ENCODE measurements around the gene FAF1. TPM values are rescaled to one million over a fixed set of nuclear protein-coding genes. Genes with fewer than 3 reads are reported as not detected.

The FAF1 gene
- total and polyA plus RNA-seq, 8 donors = 20.1 to 144 (median 27.4) TPM

DNA sequence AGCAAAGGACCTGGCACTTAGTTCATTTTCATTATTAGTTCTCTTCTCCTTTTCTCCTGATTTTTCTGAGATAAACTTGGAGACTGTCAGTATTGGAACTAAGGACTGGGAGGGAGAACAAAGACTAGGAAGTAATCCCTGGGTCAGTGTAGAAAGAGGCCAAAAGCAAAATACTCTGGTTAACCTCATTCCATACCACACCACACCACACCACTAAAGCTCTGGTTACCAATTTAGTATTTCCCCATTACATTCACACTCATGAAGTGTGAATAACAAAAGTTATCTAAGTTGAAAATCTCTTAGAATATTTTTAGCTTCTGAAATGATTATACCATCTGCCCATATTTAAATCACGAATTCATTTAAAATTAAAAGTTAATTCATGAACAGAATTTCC, 467.9 kb downstream of the FAF1 start:
- no peak for DNase-seq
- Histone ChIP-seq H3K4me3 (no peak overlapping the region), H3K36me3 (peaks cover 4 to 61% (median 38%) of the 10 kb centered on the region in 4 donors), H3K9me3 (peaks cover 0 to 8% (median 1%) of the 10 kb centered on the region in 4 donors), H3K27ac (no peak overlapping the region), H3K27me3 (no peaks in the 10 kb centered on the region), H3K4me1 (no peaks in the 10 kb centered on the region)
- WGBS, 5 donors = 93 to 95% (median 95%) methylated on average over 1 of the region's 1 CpG
- TF ChIP-seq, protein P1, sequence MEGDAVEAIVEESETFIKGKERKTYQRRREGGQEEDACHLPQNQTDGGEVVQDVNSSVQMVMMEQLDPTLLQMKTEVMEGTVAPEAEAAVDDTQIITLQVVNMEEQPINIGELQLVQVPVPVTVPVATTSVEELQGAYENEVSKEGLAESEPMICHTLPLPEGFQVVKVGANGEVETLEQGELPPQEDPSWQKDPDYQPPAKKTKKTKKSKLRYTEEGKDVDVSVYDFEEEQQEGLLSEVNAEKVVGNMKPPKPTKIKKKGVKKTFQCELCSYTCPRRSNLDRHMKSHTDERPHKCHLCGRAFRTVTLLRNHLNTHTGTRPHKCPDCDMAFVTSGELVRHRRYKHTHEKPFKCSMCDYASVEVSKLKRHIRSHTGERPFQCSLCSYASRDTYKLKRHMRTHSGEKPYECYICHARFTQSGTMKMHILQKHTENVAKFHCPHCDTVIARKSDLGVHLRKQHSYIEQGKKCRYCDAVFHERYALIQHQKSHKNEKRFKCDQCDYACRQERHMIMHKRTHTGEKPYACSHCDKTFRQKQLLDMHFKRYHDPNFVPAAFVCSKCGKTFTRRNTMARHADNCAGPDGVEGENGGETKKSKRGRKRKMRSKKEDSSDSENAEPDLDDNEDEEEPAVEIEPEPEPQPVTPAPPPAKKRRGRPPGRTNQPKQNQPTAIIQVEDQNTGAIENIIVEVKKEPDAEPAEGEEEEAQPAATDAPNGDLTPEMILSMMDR (IDR thresholded peaks at IDR 0.05) = no peak
- no peak for TF ChIP-seq EP300 (IDR thresholded peaks at IDR 0.05)
- no peak for TF ChIP-seq POLR2AphosphoS5 (IDR thresholded peaks at IDR 0.05)
- TF ChIP-seq POLR2A (IDR thresholded peaks at IDR 0.05) = no peak
- intact Hi-C loops (cut with DNase I; ENCODE audit: low total_unique reads) = no loop called here

DNA sequence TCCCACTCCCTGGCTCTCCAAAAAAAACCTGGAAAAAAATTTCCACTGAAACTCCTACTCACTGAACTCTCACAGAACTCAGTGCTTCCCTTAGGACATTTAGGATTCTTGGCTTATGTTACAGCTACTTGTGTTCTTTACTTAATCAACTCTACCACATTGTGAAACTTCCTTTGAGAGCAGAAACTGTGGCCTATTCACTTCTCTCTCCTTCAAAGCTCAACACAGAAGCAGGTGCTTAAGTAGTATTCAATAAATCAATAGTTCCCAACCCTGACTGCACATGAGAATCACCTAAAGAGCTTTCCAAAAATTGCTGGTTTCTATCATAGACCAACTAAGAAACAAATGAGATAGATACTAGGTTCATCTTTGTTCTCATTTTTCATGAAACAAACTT, 468.9 kb downstream of the FAF1 start:
- H3K27ac ChIP-seq = no peak overlapping the region
- intact Hi-C loops (cut with DNase I; ENCODE audit: low total_unique reads) = no loop called here
- no peaks in the 10 kb centered on the region for H3K27me3 ChIP-seq
- TF ChIP-seq POLR2A (IDR thresholded peaks at IDR 0.05) (no peak), EP300 (IDR thresholded peaks at IDR 0.05) (no peak), POLR2AphosphoS5 (IDR thresholded peaks at IDR 0.05) (no peak)
- TF ChIP-seq, protein P1 (IDR thresholded peaks at IDR 0.05) = no peak
- peak in 1 of 2 donors; percentile 8 for DNase-seq
- no peak overlapping the region for H3K4me3 ChIP-seq
- H3K36me3 ChIP-seq = peaks cover 4 to 60% (median 38%) of the 10 kb centered on the region in 4 donors
- no peaks in the 10 kb centered on the region for H3K9me3 ChIP-seq
- no peaks in the 10 kb centered on the region for H3K4me1 ChIP-seq

DNA sequence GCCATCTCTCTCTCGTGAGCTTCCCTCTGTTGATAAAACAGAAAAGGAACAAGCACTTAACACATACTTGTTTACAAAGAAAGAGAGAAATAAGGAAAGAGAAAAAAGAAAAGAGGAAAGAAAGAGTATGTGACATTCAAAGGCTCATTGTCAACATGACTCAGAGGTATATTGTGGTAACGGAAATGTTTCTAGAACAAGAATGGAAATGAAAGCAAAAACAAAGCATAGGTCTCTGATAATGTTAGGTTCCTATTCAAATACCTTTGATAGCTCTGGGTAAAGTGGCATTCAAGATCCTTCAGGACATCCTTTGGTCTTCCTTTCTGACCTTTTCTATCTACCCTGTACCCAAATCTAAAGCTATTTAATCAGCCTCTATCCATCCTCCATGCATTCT, 469.4 kb downstream of the FAF1 start:
- WGBS, 5 donors = 82 to 93% (median 89%) methylated on average over 2 of the region's 2 CpGs
- intact Hi-C loops (cut with DNase I; ENCODE audit: low total_unique reads) = no loop called here
- H3K36me3 ChIP-seq = peaks cover 4 to 66% (median 38%) of the 10 kb centered on the region in 4 donors

DNA sequence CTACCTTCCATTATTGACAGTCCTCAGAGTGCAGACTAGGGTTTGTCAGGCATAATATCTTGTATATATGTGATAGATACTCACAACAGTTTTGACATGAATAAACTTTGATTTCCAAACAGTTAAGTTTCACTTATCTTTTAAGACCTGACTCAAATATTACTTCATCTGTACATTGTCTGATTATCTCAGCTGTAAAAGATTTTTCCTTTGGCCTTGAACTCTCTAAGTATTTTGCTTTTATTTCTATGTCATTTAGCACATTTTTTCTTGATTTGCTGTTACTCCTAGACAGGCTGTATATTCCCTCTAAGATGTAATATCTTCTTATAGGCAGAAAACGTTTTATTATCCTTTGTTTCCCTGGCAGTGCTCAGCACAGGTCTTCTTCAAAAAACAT, 471.2 kb downstream of the FAF1 start:
- Histone ChIP-seq H3K27me3 (no peaks in the 10 kb centered on the region), H3K4me1 (no peaks in the 10 kb centered on the region), H3K27ac (no peak overlapping the region), H3K9me3 (no peaks in the 10 kb centered on the region), H3K36me3 (peaks cover 4 to 66% (median 34%) of the 10 kb centered on the region in 4 donors), H3K4me3 (no peak overlapping the region)
- intact Hi-C loops (cut with DNase I; ENCODE audit: low total_unique reads) = no loop called here
- WGBS, 5 donors = 32 to 51% (median 50%) methylated on average over 1 of the region's 1 CpG
- TF ChIP-seq POLR2AphosphoS5 (IDR thresholded peaks at IDR 0.05) (no peak), EP300 (IDR thresholded peaks at IDR 0.05) (no peak), POLR2A (IDR thresholded peaks at IDR 0.05) (no peak)
- TF ChIP-seq, protein P1 (IDR thresholded peaks at IDR 0.05) = no peak
- no peak for DNase-seq

More for the DNA sequence above, 469.4 kb downstream of the FAF1 start:
- Histone ChIP-seq H3K4me1 (no peaks in the 10 kb centered on the region), H3K27ac (no peak overlapping the region), H3K4me3 (no peak overlapping the region), H3K9me3 (no peaks in the 10 kb centered on the region), H3K27me3 (no peaks in the 10 kb centered on the region)
- no peak for TF ChIP-seq POLR2A (IDR thresholded peaks at IDR 0.05)
- no peak for DNase-seq

DNA sequence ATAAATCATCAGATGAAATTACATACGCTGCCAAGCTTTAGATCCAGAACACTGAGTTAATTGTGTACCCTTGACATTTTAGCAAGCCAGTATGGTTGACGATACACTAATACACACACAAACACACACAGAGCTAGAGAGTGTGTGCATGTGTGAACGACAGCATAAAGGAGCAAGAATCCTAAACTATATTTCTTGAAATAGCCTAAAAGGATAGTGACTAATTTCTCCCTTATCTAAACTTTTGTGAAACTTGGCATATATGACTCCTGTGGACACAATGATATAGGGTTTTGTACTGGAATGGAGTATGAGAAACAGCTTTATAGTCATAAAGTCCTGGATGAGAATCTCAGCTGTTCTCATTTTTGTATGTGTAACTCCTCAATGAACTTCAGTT, 471.7 kb downstream of the FAF1 start:
- intact Hi-C loops (cut with DNase I; ENCODE audit: low total_unique reads) = no loop called here
- peak in 1 of 2 donors; percentile 4 for DNase-seq
- Histone ChIP-seq H3K36me3 (peaks cover 4 to 66% (median 33%) of the 10 kb centered on the region in 4 donors), H3K27me3 (no peaks in the 10 kb centered on the region), H3K4me3 (no peak overlapping the region), H3K4me1 (no peaks in the 10 kb centered on the region), H3K27ac (no peak overlapping the region), H3K9me3 (no peaks in the 10 kb centered on the region)
- WGBS, 5 donors = 60 to 93% (median 79%) methylated on average over 3 of the region's 3 CpGs
- TF ChIP-seq, protein P1 (IDR thresholded peaks at IDR 0.05) = no peak
- TF ChIP-seq EP300 (IDR thresholded peaks at IDR 0.05) (no peak), POLR2A (IDR thresholded peaks at IDR 0.05) (no peak), POLR2AphosphoS5 (IDR thresholded peaks at IDR 0.05) (no peak)
